ENCODE data around the gene HYAL3.

Gene HYAL3

GRCh38 chr3:50294089-50294488 is 5.1 kb downstream of the HYAL3 start:
- no peak for TF ChIP-seq CTCF (IDR thresholded peaks at IDR 0.05; ENCODE audit: low read depth, low read length)
- no peak overlapping the region for H3K4me3 ChIP-seq (ENCODE audit: low read depth, low read length)

GRCh38 chr3:50293079-50293801 is 6.0 kb downstream of the HYAL3 start:
- TF ChIP-seq CTCF (IDR thresholded peaks at IDR 0.05; ENCODE audit: low read depth, low read length) = no peak
- no peak overlapping the region for H3K4me3 ChIP-seq (ENCODE audit: low read depth, low read length)

GRCh38 chr3:50292159-50293078 is 6.8 kb downstream of the HYAL3 start, which contains the start of gene IFRD2:
Gene IFRD2, minus strand, starts transcription at chr3:50292429. Its CDS starts 155 bp downstream, at chr3:50292274.
- TF ChIP-seq CTCF (IDR thresholded peaks at IDR 0.05; ENCODE audit: low read depth, low read length) = no peak
- H3K4me3 ChIP-seq (ENCODE audit: low read depth, low read length) = peak within 1 kb of the TSS; percentile 90

- no peak overlapping the region for H3K4me3 ChIP-seq (ENCODE audit: low read depth, low read length)
- TF ChIP-seq CTCF (IDR thresholded peaks at IDR 0.05; ENCODE audit: low read depth, low read length) = no peak
These were observed 9.0 kb downstream of the HYAL3 start for GRCh38 chr3:50290161-50290641.

GRCh38 chr3:50289130-50289529 is 10.1 kb downstream of the HYAL3 start:
- no peak overlapping the region for H3K4me3 ChIP-seq (ENCODE audit: low read depth, low read length)
- TF ChIP-seq CTCF (IDR thresholded peaks at IDR 0.05; ENCODE audit: low read depth, low read length) = no peak

GRCh38 chr3:50288387-50289007 is 10.7 kb downstream of the HYAL3 start:
- no peak for TF ChIP-seq CTCF (IDR thresholded peaks at IDR 0.05; ENCODE audit: low read depth, low read length)
- H3K4me3 ChIP-seq (ENCODE audit: low read depth, low read length) = no peak overlapping the region
